ENCODE results near the gene SSU72. TPM values are rescaled to one million over a fixed set of nuclear protein-coding genes. Genes with fewer than 3 reads are reported as not detected.

The SSU72 gene
- total RNA-seq, 1 experiment from 2014 or later = 179 TPM

DNA sequence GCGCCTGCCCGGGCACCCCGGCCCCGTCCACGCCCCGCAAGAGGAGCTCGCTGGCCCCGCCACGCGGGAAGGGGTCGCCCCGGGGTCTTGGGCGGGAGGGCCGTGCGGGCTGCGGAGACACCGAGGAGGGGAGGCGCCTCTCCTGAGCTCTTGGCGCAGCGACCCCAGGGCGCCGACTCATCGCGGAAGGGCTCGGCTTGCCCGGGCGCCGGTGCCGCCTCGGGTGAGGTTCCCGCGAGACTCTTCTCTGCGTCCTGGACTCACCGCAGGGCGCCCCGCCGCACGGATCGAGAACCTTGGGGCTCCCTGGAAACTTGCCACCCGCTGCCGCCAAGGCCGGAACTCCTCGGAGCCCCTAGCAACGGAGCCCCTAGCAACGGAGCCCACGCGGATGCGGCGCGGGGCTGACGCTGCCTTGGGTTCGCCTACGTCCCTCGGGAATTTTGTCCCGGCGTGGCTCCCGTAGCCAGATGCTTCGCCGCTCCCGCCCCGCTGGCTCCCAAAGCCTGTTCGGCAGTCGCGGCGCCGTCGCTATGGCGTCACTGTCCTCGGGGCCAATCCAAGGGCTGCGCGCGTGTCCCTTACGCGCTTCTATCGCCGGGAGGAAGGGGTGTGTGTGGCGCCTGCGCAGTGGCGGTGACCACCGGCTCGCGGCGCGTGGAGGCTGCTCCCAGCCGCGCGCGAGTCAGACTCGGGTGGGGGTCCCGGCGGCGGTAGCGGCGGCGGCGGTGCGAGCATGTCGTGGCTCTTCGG, 63.0 kb downstream of the SSU72 start, which contains the start of gene ATAD3A:
Gene ATAD3A (plus strand): TSS at position 630 of the 753 bp plus-strand sequence. CDS start 107 bp downstream, at position 737.
- H3K9me3 ChIP-seq (ENCODE audit: control insufficient read depth, low read depth, low read length) = no peaks in the 10 kb centered on the region
- no CpG with 5 or more reads among the region's 99 CpGs for WGBS (ENCODE audit: extremely low coverage, insufficient read length, low lambda C conversion rate)
- peak within 1 kb of the TSS; percentile 71 to 85 for H3K4me3 Mint-ChIP-seq

More for the DNA sequence above, 63.0 kb downstream of the SSU72 start, which contains the start of gene ATAD3A:
- peaks cover 0 to 10% (median 4%) of the 10 kb centered on the region in 3 experiments; a peak in 3 of 7 replicates for H3K36me3 Mint-ChIP-seq (ENCODE audit: insufficient read depth in 1 of 3, low read depth in 3 of 3)
- Histone ChIP-seq H2BK15ac (ENCODE audit: low read depth, low read length) (no peak within 1 kb of the TSS), H2BK12ac (ENCODE audit: insufficient read length, low read depth, low read length) (no peak within 1 kb of the TSS), H3K27me3 (ENCODE audit: insufficient read depth, low read length) (no peaks in the 10 kb centered on the region), H2AFZ (ENCODE audit: low read length) (no peak within 1 kb of the TSS), H2BK120ac (ENCODE audit: low read depth, low read length, poor library complexity, severe bottlenecking) (no peak within 1 kb of the TSS), H3K79me1 (ENCODE audit: insufficient read depth, low read depth, low read length, poor library complexity, severe bottlenecking) (no peaks in the 10 kb centered on the region), H3K56ac (ENCODE audit: insufficient read length, low read depth, low read length) (no peak within 1 kb of the TSS), H3K27ac (ENCODE audit: insufficient read length, low read depth, low read length) (peak within 1 kb of the TSS; percentile 30), H4K91ac (ENCODE audit: insufficient read length, low read depth, low read length) (no peak within 1 kb of the TSS), H2AK5ac (ENCODE audit: insufficient read length, low read length) (no peak within 1 kb of the TSS), H3K4ac (ENCODE audit: low read depth, low read length) (no peak within 1 kb of the TSS; the same call in 1 of the 2 replicates), H4K8ac (replicated peaks; ENCODE audit: insufficient read length, low read depth, low read length) (no peak within 1 kb of the TSS), H3K23me2 (ENCODE audit: insufficient read length, low read depth, low read length, poor library complexity, severe bottlenecking) (no peaks in the 10 kb centered on the region), H4K20me1 (ENCODE audit: control insufficient read depth, insufficient read depth, insufficient read length) (no peaks in the 10 kb centered on the region), H4K5ac (ENCODE audit: insufficient read length, low read depth, low read length) (no peak within 1 kb of the TSS), H3K4me2 (ENCODE audit: insufficient read depth, insufficient read length, low read length) (peak within 1 kb of the TSS; percentile 63), H2BK20ac (ENCODE audit: low read depth, low read length, poor library complexity, severe bottlenecking) (no peak within 1 kb of the TSS), H2BK5ac (ENCODE audit: insufficient read length, low read length) (no peak within 1 kb of the TSS), H3K9ac (ENCODE audit: extremely low read depth, insufficient read length, low read length) (peak within 1 kb of the TSS; percentile 69), H3K4me1 (ENCODE audit: insufficient read depth, low read length) (no peaks in the 10 kb centered on the region), H3K14ac (ENCODE audit: insufficient read depth, low read length) (peak within 1 kb of the TSS; percentile 91), H3K23ac (ENCODE audit: insufficient read length, low read depth, low read length) (no peak within 1 kb of the TSS), H3K18ac (ENCODE audit: insufficient read length, low read depth, low read length) (peak within 1 kb of the TSS; percentile 88), H3T11ph (ENCODE audit: low read length) (no peak within 1 kb of the TSS), H3K79me2 (ENCODE audit: insufficient read depth, low read length) (no peaks in the 10 kb centered on the region; the same call in 1 of the 2 replicates)
- DNase-seq = peak; percentile 97
- TF ChIP-seq, protein P1, sequence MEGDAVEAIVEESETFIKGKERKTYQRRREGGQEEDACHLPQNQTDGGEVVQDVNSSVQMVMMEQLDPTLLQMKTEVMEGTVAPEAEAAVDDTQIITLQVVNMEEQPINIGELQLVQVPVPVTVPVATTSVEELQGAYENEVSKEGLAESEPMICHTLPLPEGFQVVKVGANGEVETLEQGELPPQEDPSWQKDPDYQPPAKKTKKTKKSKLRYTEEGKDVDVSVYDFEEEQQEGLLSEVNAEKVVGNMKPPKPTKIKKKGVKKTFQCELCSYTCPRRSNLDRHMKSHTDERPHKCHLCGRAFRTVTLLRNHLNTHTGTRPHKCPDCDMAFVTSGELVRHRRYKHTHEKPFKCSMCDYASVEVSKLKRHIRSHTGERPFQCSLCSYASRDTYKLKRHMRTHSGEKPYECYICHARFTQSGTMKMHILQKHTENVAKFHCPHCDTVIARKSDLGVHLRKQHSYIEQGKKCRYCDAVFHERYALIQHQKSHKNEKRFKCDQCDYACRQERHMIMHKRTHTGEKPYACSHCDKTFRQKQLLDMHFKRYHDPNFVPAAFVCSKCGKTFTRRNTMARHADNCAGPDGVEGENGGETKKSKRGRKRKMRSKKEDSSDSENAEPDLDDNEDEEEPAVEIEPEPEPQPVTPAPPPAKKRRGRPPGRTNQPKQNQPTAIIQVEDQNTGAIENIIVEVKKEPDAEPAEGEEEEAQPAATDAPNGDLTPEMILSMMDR (conservative IDR thresholded peaks at IDR 0.05) = no peak
- no peaks in the 10 kb centered on the region; a peak in 1 of 5 replicates for H3K9me3 Mint-ChIP-seq
- peak within 1 kb of the TSS; percentile 89 to 98 (median 92) for H3K27ac Mint-ChIP-seq
- no peaks in the 10 kb centered on the region for H3K27me3 Mint-ChIP-seq (ENCODE audit: low read depth)
- peaks cover 6 to 9% of the 10 kb centered on the region in 2 experiments for H3K4me1 Mint-ChIP-seq
